IPS-18a (cell line): Measurements from ENCODE around the gene OR10H5.
"Not testable (repeated sequence)": the region's sequence is repeated elsewhere in the genome, so short reads cannot be mapped to it uniquely, and the experiment has no call there.

ENCODE experiments used
- H3K27ac ChIP-seq: one replicate; pipeline ENCODE4 v1.5.1; 2013; ENCODE audit warnings: low read length
- H3K27me3 ChIP-seq: one replicate; pipeline ENCODE4 v1.6.1; 2013; ENCODE audit warnings: mild to moderate bottlenecking, low read length; ENCODE audit not compliant: control insufficient read depth, insufficient read depth
- H3K36me3 ChIP-seq: one replicate; pipeline ENCODE4 v1.6.1; 2013; ENCODE audit warnings: low read depth, low read length; ENCODE audit not compliant: control insufficient read depth
- H3K4me1 ChIP-seq: one replicate; pipeline ENCODE4 v1.6.1; 2013; ENCODE audit warnings: low read depth, low read length; ENCODE audit not compliant: control insufficient read depth
- H3K4me3 ChIP-seq: one replicate; pipeline ENCODE4 v1.5.1; 2013; ENCODE audit warnings: low read length
- H3K9ac ChIP-seq: one replicate; pipeline ENCODE4 v1.6.1; 2013; ENCODE audit warnings: mild to moderate bottlenecking, low read length, moderate library complexity
- H3K9me3 ChIP-seq: one replicate; pipeline ENCODE4 v1.6.1; 2013; ENCODE audit warnings: low read depth, low read length; ENCODE audit not compliant: control insufficient read depth

OR10H5 gene

DNA sequence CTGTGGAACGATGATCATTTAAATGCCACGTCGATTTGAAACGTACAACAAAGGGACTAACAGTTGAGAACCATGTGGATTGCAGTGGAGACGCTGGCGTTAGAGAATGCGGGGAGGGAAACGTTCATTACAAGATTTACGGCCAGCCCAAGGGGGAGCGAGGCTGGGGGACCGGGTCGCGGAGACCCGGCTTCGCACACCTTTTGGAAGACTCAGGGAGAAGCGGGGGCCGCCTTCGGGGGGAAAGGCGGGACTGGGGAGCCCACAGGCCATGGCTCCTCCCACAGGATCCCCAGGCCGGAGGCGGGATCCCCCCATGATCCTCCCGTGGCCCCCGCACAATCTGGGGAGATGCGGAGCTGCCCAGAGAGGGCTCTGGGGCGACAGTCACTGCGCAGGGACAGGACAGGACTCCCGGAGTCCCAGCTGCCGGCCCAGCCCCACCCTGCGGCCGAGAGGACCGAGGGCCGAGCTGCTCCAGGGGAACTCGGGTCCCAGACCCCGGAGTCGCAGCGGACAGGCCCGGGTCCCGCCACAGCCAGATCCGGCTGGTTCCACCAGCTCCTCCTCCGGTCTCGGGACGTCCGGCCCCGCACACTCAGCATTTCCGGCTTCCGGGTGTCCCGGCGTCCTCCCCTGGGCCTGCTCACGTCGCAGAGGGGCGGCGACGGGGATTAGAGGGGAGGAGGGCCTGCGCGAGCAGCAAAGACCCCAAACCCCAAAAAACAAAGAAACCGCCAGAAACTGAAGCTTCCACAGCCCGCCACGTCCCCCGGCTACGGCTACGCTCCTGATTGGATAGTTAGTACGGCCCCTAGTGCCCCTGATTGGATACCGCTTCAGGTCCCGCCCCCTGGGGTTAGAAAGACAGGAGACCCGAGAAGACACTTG lies 49.1 kb downstream of the OR10H5 start:
- no peak overlapping the region for H3K9ac ChIP-seq
- H3K4me3 ChIP-seq, result no peak overlapping the region
- H3K9me3 ChIP-seq, result peaks cover 61% of the 10 kb centered on the region
- no peaks in the 10 kb centered on the region for H3K36me3 ChIP-seq
- H3K4me1 ChIP-seq, result no peaks in the 10 kb centered on the region
- H3K27ac ChIP-seq, result no peak overlapping the region
- no peaks in the 10 kb centered on the region for H3K27me3 ChIP-seq

DNA sequence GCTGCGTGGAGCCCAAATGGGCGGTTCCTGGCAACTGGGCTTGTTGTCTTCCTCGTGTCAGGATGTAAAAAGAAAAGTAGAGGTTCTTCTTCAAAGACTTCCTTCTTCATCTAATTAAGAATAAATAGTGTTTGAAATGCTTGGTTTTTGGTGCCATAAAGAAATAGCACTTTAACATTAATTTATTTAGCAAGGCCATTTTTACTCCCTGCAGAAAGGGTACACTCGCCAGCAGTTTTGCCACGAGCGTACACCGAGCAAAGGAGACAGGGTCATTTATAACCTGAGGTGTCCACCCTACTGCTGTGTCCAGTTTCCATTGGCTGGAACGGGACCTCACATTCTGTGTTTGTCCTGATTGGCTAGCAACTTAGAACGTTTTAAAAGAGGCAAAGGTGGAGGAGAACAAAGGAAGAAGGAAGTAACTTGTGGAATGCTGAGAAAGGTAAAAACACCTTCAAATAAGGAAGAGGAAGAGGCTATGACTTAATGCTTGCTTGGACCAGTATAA lies 49.8 kb downstream of the OR10H5 start:
- no peaks in the 10 kb centered on the region for H3K36me3 ChIP-seq
- H3K9me3 ChIP-seq, result peaks cover 61% of the 10 kb centered on the region
- no peak overlapping the region for H3K9ac ChIP-seq
- no peak overlapping the region for H3K4me3 ChIP-seq
- H3K27ac ChIP-seq, result no peak overlapping the region
- H3K27me3 ChIP-seq, result no peaks in the 10 kb centered on the region
- H3K4me1 ChIP-seq, result no peaks in the 10 kb centered on the region

DNA sequence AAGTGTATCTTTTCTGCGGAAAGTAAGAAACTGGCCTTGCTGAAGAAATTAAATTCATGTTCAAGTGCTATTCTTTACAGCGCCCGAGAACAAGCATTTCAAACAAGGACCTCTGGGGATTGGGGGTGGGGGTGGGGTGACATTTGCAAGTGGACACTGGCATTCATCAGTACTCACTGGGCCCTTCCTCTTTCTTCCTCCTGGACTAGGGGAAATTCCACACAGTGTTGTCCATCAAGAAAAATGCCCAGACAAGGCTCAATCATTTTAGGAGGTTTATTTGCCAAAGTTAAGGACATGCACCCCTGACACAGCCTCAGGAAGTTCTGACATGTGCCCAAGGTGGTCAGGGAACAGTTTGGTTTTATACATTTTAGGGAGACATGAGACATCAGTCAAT lies 50.9 kb downstream of the OR10H5 start:
- Histone ChIP-seq H3K27me3 (no peaks in the 10 kb centered on the region), H3K9me3 (peaks cover 56% of the 10 kb centered on the region), H3K27ac (no peak overlapping the region), H3K9ac (no peak overlapping the region), H3K36me3 (no peaks in the 10 kb centered on the region), H3K4me1 (no peaks in the 10 kb centered on the region), H3K4me3 (no peak overlapping the region)

DNA sequence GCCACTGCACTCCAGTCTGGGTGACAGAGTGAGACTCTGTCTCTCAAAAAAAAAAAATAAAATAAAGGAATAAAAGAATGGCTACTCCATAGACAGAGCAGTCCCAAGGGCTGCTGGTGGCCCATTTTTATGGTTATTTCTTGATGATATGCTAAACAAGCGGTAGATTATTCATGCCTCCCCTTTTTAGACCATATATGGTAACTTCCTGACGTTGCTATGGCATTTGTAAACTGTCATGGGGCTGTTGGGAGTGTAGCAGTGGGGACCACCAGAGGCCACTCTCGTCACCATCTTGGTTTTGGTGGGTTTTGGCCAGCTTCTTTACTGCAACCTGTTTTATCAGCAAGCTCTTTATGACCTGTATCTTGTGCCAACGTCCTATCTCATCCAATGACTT lies 52.4 kb downstream of the OR10H5 start:
- not testable (repeated sequence) for H3K27me3 ChIP-seq, H3K36me3 ChIP-seq, H3K4me1 ChIP-seq, H3K27ac ChIP-seq, H3K9ac ChIP-seq, H3K4me3 ChIP-seq
- peaks cover 49% of the 10 kb centered on the region for H3K9me3 ChIP-seq

DNA sequence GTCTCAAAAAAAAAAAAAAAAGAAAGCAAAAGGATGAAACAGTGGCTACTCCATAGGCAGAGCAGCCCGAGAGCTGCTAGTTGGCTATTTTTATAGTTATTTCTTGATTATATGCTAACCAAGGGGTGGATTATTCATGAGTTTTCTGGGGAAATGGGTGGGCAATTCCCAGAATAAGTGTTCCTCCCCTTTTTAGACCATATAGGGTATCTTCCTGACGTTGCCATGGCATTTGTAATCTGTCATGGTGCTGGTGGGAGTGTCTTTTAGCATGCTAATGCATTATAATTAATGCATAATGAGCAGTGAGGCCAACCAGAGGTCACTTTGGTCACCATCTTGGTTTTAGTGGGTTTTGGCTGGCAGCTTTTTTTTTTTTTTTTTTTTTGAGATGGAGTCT lies 53.4 kb downstream of the OR10H5 start:
- Histone ChIP-seq H3K27ac (no peak overlapping the region), H3K4me3 (no peak overlapping the region), H3K27me3 (no peaks in the 10 kb centered on the region), H3K9ac (no peak overlapping the region), H3K9me3 (peaks cover 46% of the 10 kb centered on the region), H3K36me3 (no peaks in the 10 kb centered on the region), H3K4me1 (no peaks in the 10 kb centered on the region)

DNA sequence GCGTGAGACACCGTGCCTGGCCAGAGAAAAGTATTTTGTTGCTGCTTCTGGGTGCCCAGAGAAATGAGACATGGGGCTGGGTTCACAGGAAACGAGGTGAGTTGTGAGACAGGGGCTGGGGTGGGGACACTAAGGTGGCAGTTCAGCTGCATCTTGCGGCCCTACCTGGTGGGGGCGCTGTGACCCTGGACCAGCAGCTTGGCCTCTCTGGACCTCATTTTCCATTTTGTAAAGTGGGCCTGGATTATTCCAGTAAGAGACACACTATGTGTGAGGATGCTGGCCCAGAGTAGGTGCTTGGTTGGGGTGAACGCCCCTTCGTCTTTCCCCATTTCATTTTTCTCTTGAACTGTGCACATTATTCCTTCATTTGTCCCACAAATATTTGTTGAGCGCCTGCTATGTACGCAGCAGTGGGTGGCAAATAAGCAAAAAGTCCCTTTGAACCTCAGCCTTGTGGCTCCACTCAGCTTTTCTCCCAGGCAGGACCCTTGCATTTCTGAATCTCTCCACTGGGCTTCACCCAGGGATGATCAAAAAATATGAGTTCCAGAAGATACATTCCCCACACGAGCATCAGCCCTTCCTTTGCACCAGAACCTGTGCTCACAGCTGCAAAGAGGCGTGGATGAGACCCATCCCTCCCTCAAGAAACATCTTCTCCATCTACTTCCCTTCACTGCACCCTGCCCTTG lies 54.6 kb downstream of the OR10H5 start:
- Histone ChIP-seq H3K9ac (no peak overlapping the region), H3K9me3 (peaks cover 52% of the 10 kb centered on the region), H3K27ac (no peak overlapping the region), H3K4me3 (no peak overlapping the region), H3K36me3 (no peaks in the 10 kb centered on the region), H3K4me1 (no peaks in the 10 kb centered on the region), H3K27me3 (no peaks in the 10 kb centered on the region)

DNA sequence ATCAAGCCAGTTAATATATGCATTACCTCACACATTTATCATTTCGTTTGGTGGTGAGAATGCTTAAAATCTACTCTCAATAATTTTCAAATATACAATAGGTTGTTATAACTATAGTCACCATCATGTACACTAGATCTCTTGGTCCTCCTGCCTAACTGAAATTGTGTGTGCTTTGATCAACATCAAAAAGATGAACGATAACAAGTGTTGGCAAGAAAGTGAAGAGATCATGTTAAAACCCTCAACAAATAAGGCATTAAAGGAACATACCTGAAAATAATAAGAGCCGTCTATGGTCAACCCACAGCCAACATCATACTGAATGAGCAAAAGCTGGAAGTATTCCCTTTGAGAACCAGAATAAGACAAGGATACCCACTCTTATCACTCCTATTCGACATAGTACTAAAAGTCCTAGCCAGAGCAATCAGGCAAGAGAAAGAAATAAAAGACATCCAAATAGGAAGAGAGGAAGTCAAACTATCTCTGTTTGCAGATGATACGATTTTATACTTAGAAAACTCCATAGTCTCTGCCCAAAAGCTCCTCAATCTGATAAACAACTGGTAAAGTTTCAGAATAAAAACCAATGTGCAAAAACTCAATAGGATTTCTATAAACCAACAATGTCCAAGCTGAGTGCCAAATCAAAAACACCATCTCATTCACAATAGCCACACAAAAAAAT lies 55.9 kb downstream of the OR10H5 start:
- Histone ChIP-seq H3K36me3 (no peaks in the 10 kb centered on the region), H3K27ac (no peak overlapping the region), H3K4me3 (no peak overlapping the region), H3K9ac (no peak overlapping the region), H3K4me1 (no peaks in the 10 kb centered on the region), H3K9me3 (peaks cover 56% of the 10 kb centered on the region), H3K27me3 (no peaks in the 10 kb centered on the region)

DNA sequence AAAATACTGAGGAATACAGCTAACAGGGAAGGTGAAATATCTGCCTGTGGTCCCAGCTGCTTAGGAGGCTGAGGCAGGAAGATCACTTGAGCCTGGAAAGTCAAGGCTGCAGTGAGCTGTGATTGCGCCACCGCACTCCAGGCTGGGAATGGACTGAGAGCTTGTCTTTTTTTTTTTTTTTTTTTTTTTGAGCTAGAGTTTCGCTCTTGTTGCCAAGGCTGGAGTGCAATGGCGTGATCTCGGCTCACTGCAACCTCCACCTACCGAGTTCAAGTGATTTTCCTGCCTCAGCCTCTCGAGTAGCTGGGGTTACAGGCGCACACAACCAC lies 56.4 kb downstream of the OR10H5 start:
- not testable (repeated sequence) for H3K27ac ChIP-seq, H3K4me3 ChIP-seq, H3K36me3 ChIP-seq, H3K27me3 ChIP-seq, H3K9ac ChIP-seq, H3K4me1 ChIP-seq
- H3K9me3 ChIP-seq, result peaks cover 55% of the 10 kb centered on the region

DNA sequence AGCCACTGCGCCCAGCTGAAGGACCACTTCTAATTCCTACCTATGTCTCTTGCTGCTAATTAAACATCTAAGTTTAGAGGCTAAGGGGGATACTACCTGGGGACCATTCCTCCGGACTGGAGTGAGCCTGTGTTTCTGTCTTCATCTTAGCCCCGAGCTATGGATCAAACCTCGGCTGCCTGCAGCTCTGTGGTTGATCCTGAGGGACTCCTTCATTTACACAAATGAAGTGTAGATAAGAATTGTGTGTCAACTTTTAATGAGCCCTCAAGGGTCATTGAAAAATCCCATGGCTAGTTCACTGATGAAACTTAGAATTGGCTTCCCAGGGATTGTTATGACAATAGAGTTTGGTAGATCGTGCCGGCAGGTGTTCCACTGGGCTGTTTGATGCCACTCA lies 59.5 kb downstream of the OR10H5 start:
- Histone ChIP-seq H3K4me1 (no peaks in the 10 kb centered on the region), H3K36me3 (no peaks in the 10 kb centered on the region)

DNA sequence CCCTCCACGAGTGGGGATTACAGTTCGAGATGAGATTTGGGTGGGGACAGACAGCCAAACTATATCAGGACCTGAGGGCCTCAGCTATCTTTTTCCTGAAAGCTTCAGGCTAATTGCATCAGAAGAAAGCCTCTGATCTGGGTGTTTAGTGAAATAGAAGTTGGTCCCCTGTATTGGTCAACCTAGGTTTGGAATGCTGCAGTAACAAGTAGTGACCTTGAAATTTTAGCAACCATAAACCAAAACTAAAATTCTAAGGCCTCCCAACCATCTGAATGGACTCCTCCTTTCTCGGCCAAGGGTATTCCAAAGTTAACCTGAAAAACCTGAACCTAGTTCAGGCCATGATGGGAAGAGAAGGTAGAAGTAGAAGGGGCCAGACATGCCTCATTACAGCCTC lies 62.9 kb downstream of the OR10H5 start:
- Histone ChIP-seq H3K9ac (no peak overlapping the region), H3K36me3 (no peaks in the 10 kb centered on the region), H3K27ac (no peak overlapping the region), H3K27me3 (no peaks in the 10 kb centered on the region), H3K9me3 (peaks cover 57% of the 10 kb centered on the region), H3K4me3 (no peak overlapping the region), H3K4me1 (no peaks in the 10 kb centered on the region)

More for the DNA sequence above, 59.5 kb downstream of the OR10H5 start:
- no peak overlapping the region for H3K9ac ChIP-seq
- no peaks in the 10 kb centered on the region for H3K27me3 ChIP-seq
- no peak overlapping the region for H3K27ac ChIP-seq
- peaks cover 59% of the 10 kb centered on the region for H3K9me3 ChIP-seq
- no peak overlapping the region for H3K4me3 ChIP-seq
